Renal cortex interstitium (tissue), 11 donors: ENCODE measurements around the gene UGT1A6. TPM values are rescaled to one million over a fixed set of nuclear protein-coding genes. Genes with fewer than 3 reads are reported as not detected.

Experiments used
- DNase-seq, 11 donors: peaks; one replicate each; pipeline ENCODE4 v3.0.0-alpha.2; 2013; ENCODE audit warnings: low read depth in 9 of 11, low spot score in 4 of 11; ENCODE audit errors: extremely low read depth in 1 of 11
- polyA plus RNA-seq, 3 donors: library from polyadenylated mRNA; unstranded; fragments of 120-200 nt; gene quantifications; one replicate each; pipeline ENCODE4 v1.2.1, GENCODE V29; 2013; ENCODE audit not compliant: insufficient read length in 3 of 3

UGT1A6 gene
- polyA plus RNA-seq, 3 donors: 2.5 to 4.3 (median 3.2) TPM

GRCh38 chr2:233791151-233791882 is 98.6 kb downstream of the UGT1A6 start:
- DNase-seq: no peak

- no peak for DNase-seq
Measured at GRCh38 chr2:233791883-233792329, 99.2 kb downstream of the UGT1A6 start.

- no peak for DNase-seq
Measured at GRCh38 chr2:233792720-233793119, 100.0 kb downstream of the UGT1A6 start.

GRCh38 chr2:233793465-233794127 is 100.9 kb downstream of the UGT1A6 start:
- DNase-seq: no peak

GRCh38 chr2:233794128-233794658 is 101.5 kb downstream of the UGT1A6 start:
- no peak for DNase-seq

- DNase-seq: no peak
Measured at GRCh38 chr2:233795735-233796171, 103.1 kb downstream of the UGT1A6 start.

GRCh38 chr2:233796254-233796653 is 103.6 kb downstream of the UGT1A6 start:
- DNase-seq: no peak

GRCh38 chr2:233798335-233799086 is 105.8 kb downstream of the UGT1A6 start:
- DNase-seq: no peak

GRCh38 chr2:233799087-233799665 is 106.5 kb downstream of the UGT1A6 start:
- DNase-seq: no peak

GRCh38 chr2:233799716-233800115 is 107.0 kb downstream of the UGT1A6 start:
- no peak for DNase-seq

- no peak for DNase-seq
Measured at GRCh38 chr2:233800208-233800607, 107.5 kb downstream of the UGT1A6 start.

- DNase-seq: no peak
Measured at GRCh38 chr2:233801357-233802131, 108.9 kb downstream of the UGT1A6 start.

GRCh38 chr2:233802132-233802815 is 109.6 kb downstream of the UGT1A6 start:
- no peak for DNase-seq

GRCh38 chr2:233803292-233803911 is 110.7 kb downstream of the UGT1A6 start:
- no peak for DNase-seq

GRCh38 chr2:233803994-233804393 is 111.3 kb downstream of the UGT1A6 start:
- no peak for DNase-seq

- DNase-seq: no peak
Measured at GRCh38 chr2:233807215-233807865, 114.7 kb downstream of the UGT1A6 start.
